ENCODE data around the gene TAF3.

Gene TAF3

DNA sequence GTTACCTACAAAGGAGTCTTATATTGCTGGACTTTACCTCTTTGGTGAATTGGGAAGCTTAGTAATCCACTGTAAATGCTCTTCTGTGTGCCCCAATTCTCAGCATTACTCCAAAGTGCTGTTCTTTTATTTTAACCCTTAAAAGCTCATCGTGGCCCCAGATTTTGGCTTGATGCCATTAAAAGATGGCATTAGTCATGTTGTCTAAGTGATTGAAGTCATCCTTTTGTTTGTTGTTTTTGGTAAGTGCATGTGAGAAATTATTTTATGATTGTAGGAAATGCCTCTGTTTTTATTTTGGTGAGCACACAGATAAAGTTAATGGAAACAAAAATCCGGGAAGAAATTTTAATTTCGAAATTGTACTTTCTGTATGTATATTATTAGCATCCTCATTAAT is 153.6 kb downstream of the TAF3 start:
- H4K8ac ChIP-seq (ENCODE audit: low read depth, low read length), result no peak overlapping the region
- H2BK15ac ChIP-seq (ENCODE audit: low read length), result no peak overlapping the region
- H3K18ac ChIP-seq (ENCODE audit: low read length), result no peak overlapping the region
- no peaks in the 10 kb centered on the region for H3K9me3 ChIP-seq (replicated peaks in 1 of 2; ENCODE audit: control insufficient read depth in 2 of 2, insufficient read depth in 1 of 2, low read depth in 1 of 2, low read length in 2 of 2)
- no peaks in the 10 kb centered on the region for H3K79me1 ChIP-seq (ENCODE audit: low read depth, low read length)
- no peak overlapping the region for H3K14ac ChIP-seq (ENCODE audit: low read length)
- no peaks in the 10 kb centered on the region for H3K4me1 ChIP-seq (ENCODE audit: control insufficient read depth in 2 of 2, insufficient read depth in 1 of 2, low read depth in 1 of 2, low read length in 2 of 2)
- H3K23ac ChIP-seq (ENCODE audit: low read depth, low read length, poor library complexity), result no peak overlapping the region
- no CpG with 5 or more reads among the region's 3 CpGs for WGBS, 2 donors (ENCODE audit: extremely low coverage in 2 of 2, insufficient read length in 2 of 2, insufficient replicate concordance in 1 of 2)
- no peak overlapping the region for H4K91ac ChIP-seq (ENCODE audit: low read depth, low read length, poor library complexity)
- H2BK5ac ChIP-seq (ENCODE audit: low read length), result no peak overlapping the region
- no peak for DNase-seq (ENCODE audit: low spot score)
- no peak overlapping the region for H3K4ac ChIP-seq (ENCODE audit: low read length)
- H2AK5ac ChIP-seq (ENCODE audit: low read depth, low read length), result no peak overlapping the region
- H3K4me3 ChIP-seq (ENCODE audit: low read length in 2 of 2), result no peak overlapping the region
- no peak overlapping the region for H3K9ac ChIP-seq (ENCODE audit: low read depth, low read length, poor library complexity)
- no peak overlapping the region for H2AFZ ChIP-seq (ENCODE audit: low read length)
- no peak overlapping the region for H2BK120ac ChIP-seq (ENCODE audit: low read depth, low read length)
- no peak overlapping the region for H3K4me2 ChIP-seq (ENCODE audit: insufficient read depth, low read length, poor library complexity, severe bottlenecking)
- no peak overlapping the region for H3K27ac ChIP-seq (replicated peaks; ENCODE audit: low read length)
- H3K36me3 ChIP-seq (replicated peaks in 1 of 2; ENCODE audit: control insufficient read depth in 2 of 2, insufficient read depth in 2 of 2, low read length in 2 of 2), result peaks cover 0 to 3% of the 10 kb centered on the region in 2 donors
- H3K27me3 ChIP-seq (ENCODE audit: control insufficient read depth in 3 of 3, insufficient read depth in 3 of 3, low read depth in 1 of 3, low read length in 3 of 3), result no peaks in the 10 kb centered on the region
- no peak overlapping the region for H2BK12ac ChIP-seq (ENCODE audit: low read length)

- Histone ChIP-seq H2BK15ac (ENCODE audit: low read length) (no peak overlapping the region), H4K91ac (ENCODE audit: low read depth, low read length, poor library complexity) (no peak overlapping the region), H3K9ac (ENCODE audit: low read depth, low read length, poor library complexity) (no peak overlapping the region), H3K4me1 (ENCODE audit: control insufficient read depth in 2 of 2, insufficient read depth in 1 of 2, low read depth in 1 of 2, low read length in 2 of 2) (no peaks in the 10 kb centered on the region), H3K36me3 (replicated peaks in 1 of 2; ENCODE audit: control insufficient read depth in 2 of 2, insufficient read depth in 2 of 2, low read length in 2 of 2) (peaks cover 0 to 3% of the 10 kb centered on the region in 2 donors), H3K27ac (replicated peaks; ENCODE audit: low read length) (no peak overlapping the region), H3K27me3 (ENCODE audit: control insufficient read depth in 3 of 3, insufficient read depth in 3 of 3, low read depth in 1 of 3, low read length in 3 of 3) (no peaks in the 10 kb centered on the region), H3K23ac (ENCODE audit: low read depth, low read length, poor library complexity) (no peak overlapping the region), H2BK120ac (ENCODE audit: low read depth, low read length) (no peak overlapping the region), H3K9me3 (replicated peaks in 1 of 2; ENCODE audit: control insufficient read depth in 2 of 2, insufficient read depth in 1 of 2, low read depth in 1 of 2, low read length in 2 of 2) (no peaks in the 10 kb centered on the region), H2BK12ac (ENCODE audit: low read length) (no peak overlapping the region), H3K18ac (ENCODE audit: low read length) (no peak overlapping the region), H3K4me2 (ENCODE audit: insufficient read depth, low read length, poor library complexity, severe bottlenecking) (no peak overlapping the region), H3K4ac (ENCODE audit: low read length) (no peak overlapping the region), H3K4me3 (ENCODE audit: low read length in 2 of 2) (no peak overlapping the region), H3K79me1 (ENCODE audit: low read depth, low read length) (no peaks in the 10 kb centered on the region), H2AFZ (ENCODE audit: low read length) (no peak overlapping the region), H2BK5ac (ENCODE audit: low read length) (no peak overlapping the region), H4K8ac (ENCODE audit: low read depth, low read length) (no peak overlapping the region), H3K14ac (ENCODE audit: low read length) (no peak overlapping the region), H2AK5ac (ENCODE audit: low read depth, low read length) (no peak overlapping the region)
- no peak for DNase-seq (ENCODE audit: low spot score)
- whole genome bisulfite sequencing, 2 donors (ENCODE audit: extremely low coverage in 2 of 2, insufficient read length in 2 of 2, insufficient replicate concordance in 1 of 2), result no CpG with 5 or more reads among the region's 2 CpGs
Measured at GRCh38 chr10:7972367-7972766, 154.1 kb downstream of the TAF3 start.

- Histone ChIP-seq H4K8ac (ENCODE audit: low read depth, low read length) (no peak overlapping the region), H3K27me3 (ENCODE audit: control insufficient read depth in 3 of 3, insufficient read depth in 3 of 3, low read depth in 1 of 3, low read length in 3 of 3) (no peaks in the 10 kb centered on the region), H2BK120ac (ENCODE audit: low read depth, low read length) (no peak overlapping the region), H3K23ac (ENCODE audit: low read depth, low read length, poor library complexity) (no peak overlapping the region), H3K14ac (ENCODE audit: low read length) (no peak overlapping the region), H2BK5ac (ENCODE audit: low read length) (no peak overlapping the region), H3K4me3 (ENCODE audit: low read length in 2 of 2) (no peak overlapping the region), H3K36me3 (replicated peaks in 1 of 2; ENCODE audit: control insufficient read depth in 2 of 2, insufficient read depth in 2 of 2, low read length in 2 of 2) (peaks cover 0 to 17% of the 10 kb centered on the region in 2 donors), H3K4ac (ENCODE audit: low read length) (no peak overlapping the region), H3K4me2 (ENCODE audit: insufficient read depth, low read length, poor library complexity, severe bottlenecking) (no peak overlapping the region), H2BK15ac (ENCODE audit: low read length) (no peak overlapping the region), H2AK5ac (ENCODE audit: low read depth, low read length) (no peak overlapping the region), H3K9me3 (replicated peaks in 1 of 2; ENCODE audit: control insufficient read depth in 2 of 2, insufficient read depth in 1 of 2, low read depth in 1 of 2, low read length in 2 of 2) (no peaks in the 10 kb centered on the region), H2AFZ (ENCODE audit: low read length) (no peak overlapping the region), H2BK12ac (ENCODE audit: low read length) (no peak overlapping the region), H3K18ac (ENCODE audit: low read length) (no peak overlapping the region), H4K91ac (ENCODE audit: low read depth, low read length, poor library complexity) (no peak overlapping the region), H3K4me1 (ENCODE audit: control insufficient read depth in 2 of 2, insufficient read depth in 1 of 2, low read depth in 1 of 2, low read length in 2 of 2) (no peaks in the 10 kb centered on the region), H3K27ac (replicated peaks; ENCODE audit: low read length) (no peak overlapping the region), H3K9ac (ENCODE audit: low read depth, low read length, poor library complexity) (no peak overlapping the region), H3K79me1 (ENCODE audit: low read depth, low read length) (no peaks in the 10 kb centered on the region)
- DNase-seq (ENCODE audit: low spot score), result no peak
- no CpG with 5 or more reads among the region's 1 CpG for WGBS, 2 donors (ENCODE audit: extremely low coverage in 2 of 2, insufficient read length in 2 of 2, insufficient replicate concordance in 1 of 2)
Measured at GRCh38 chr10:7980196-7980595, 161.9 kb downstream of the TAF3 start.

GRCh38 chr10:7982727-7983126 is 164.4 kb downstream of the TAF3 start:
- Histone ChIP-seq H2AK5ac (ENCODE audit: low read depth, low read length) (no peak overlapping the region), H3K4me2 (ENCODE audit: insufficient read depth, low read length, poor library complexity, severe bottlenecking) (no peak overlapping the region), H3K18ac (ENCODE audit: low read length) (no peak overlapping the region), H3K14ac (ENCODE audit: low read length) (no peak overlapping the region), H3K4me3 (ENCODE audit: low read length in 2 of 2) (no peak overlapping the region), H2BK15ac (ENCODE audit: low read length) (no peak overlapping the region), H3K4ac (ENCODE audit: low read length) (no peak overlapping the region), H2BK5ac (ENCODE audit: low read length) (no peak overlapping the region), H3K4me1 (ENCODE audit: control insufficient read depth in 2 of 2, insufficient read depth in 1 of 2, low read depth in 1 of 2, low read length in 2 of 2) (no peaks in the 10 kb centered on the region), H4K91ac (ENCODE audit: low read depth, low read length, poor library complexity) (no peak overlapping the region), H3K27me3 (ENCODE audit: control insufficient read depth in 3 of 3, insufficient read depth in 3 of 3, low read depth in 1 of 3, low read length in 3 of 3) (no peaks in the 10 kb centered on the region), H3K27ac (replicated peaks; ENCODE audit: low read length) (no peak overlapping the region), H2AFZ (ENCODE audit: low read length) (no peak overlapping the region), H2BK120ac (ENCODE audit: low read depth, low read length) (no peak overlapping the region), H4K8ac (ENCODE audit: low read depth, low read length) (no peak overlapping the region), H3K9me3 (replicated peaks in 1 of 2; ENCODE audit: control insufficient read depth in 2 of 2, insufficient read depth in 1 of 2, low read depth in 1 of 2, low read length in 2 of 2) (no peaks in the 10 kb centered on the region), H2BK12ac (ENCODE audit: low read length) (no peak overlapping the region), H3K9ac (ENCODE audit: low read depth, low read length, poor library complexity) (no peak overlapping the region), H3K23ac (ENCODE audit: low read depth, low read length, poor library complexity) (no peak overlapping the region), H3K79me1 (ENCODE audit: low read depth, low read length) (no peaks in the 10 kb centered on the region), H3K36me3 (replicated peaks in 1 of 2; ENCODE audit: control insufficient read depth in 2 of 2, insufficient read depth in 2 of 2, low read length in 2 of 2) (peaks cover 0 to 10% of the 10 kb centered on the region in 2 donors)
- DNase-seq (ENCODE audit: low spot score), result no peak
- no CpG with 5 or more reads among the region's 5 CpGs for WGBS, 2 donors (ENCODE audit: extremely low coverage in 2 of 2, insufficient read length in 2 of 2, insufficient replicate concordance in 1 of 2)

Measured in neuronal stem cell (in vitro differentiated cells).